ENCODE measurements around the gene ID2.

DNA sequence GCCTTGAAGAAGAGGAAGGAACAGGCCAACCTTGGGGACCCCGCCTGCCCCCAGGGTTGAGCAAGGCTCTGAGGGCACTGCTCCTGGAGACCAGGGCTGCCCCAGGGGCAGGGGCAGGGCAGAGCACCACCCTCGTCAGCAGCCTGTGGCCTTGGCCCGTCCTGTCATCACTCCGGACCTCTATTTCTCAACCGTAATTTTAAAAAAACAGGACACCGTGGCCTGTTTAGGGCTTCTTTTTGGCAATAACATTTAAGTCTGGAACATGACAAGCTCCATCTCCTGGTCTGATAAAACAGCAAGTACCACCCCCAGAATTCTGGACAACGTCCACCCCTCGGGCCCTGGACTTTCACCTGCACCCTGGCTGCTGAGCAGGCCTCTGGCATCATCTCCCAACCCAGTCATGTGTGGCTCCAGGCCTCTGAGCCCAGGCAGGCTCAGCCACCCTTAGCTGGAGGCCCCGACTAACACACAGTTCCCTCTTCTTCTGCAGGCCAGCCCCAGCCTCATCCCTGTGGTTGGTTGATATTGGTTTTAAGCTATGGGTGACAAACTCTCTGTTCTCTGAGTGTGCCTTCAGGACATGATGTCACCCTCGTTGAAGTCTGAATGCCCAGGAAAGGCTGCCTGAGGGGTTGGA lies 22.6 kb upstream of the ID2 start:
- TF ChIP-seq, protein P1, sequence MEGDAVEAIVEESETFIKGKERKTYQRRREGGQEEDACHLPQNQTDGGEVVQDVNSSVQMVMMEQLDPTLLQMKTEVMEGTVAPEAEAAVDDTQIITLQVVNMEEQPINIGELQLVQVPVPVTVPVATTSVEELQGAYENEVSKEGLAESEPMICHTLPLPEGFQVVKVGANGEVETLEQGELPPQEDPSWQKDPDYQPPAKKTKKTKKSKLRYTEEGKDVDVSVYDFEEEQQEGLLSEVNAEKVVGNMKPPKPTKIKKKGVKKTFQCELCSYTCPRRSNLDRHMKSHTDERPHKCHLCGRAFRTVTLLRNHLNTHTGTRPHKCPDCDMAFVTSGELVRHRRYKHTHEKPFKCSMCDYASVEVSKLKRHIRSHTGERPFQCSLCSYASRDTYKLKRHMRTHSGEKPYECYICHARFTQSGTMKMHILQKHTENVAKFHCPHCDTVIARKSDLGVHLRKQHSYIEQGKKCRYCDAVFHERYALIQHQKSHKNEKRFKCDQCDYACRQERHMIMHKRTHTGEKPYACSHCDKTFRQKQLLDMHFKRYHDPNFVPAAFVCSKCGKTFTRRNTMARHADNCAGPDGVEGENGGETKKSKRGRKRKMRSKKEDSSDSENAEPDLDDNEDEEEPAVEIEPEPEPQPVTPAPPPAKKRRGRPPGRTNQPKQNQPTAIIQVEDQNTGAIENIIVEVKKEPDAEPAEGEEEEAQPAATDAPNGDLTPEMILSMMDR (IDR thresholded peaks at IDR 0.05) = no peak
- TF ChIP-seq POLR2AphosphoS5 (IDR thresholded peaks at IDR 0.05) = no peak
- TF ChIP-seq EP300 (IDR thresholded peaks at IDR 0.05; ENCODE audit: low read depth) = no peak

All from transverse colon (tissue), 4 donors.